KMS-11 (cell line): ENCODE measurements around the gene CREB1.

Experiments
- H2AFZ ChIP-seq: fragments of 200-600 bp; sonication (generic); 2 replicates; pipeline ENCODE4 v1.6.1; 2016; ENCODE audit warnings: antibody characterized with exemption, mixed run types, low read depth
- H3K27ac ChIP-seq: fragments of 200-600 bp; sonication (generic); 2 replicates; pipeline ENCODE4 v1.6.1; 2016; ENCODE audit warnings: mild to moderate bottlenecking, mixed run types
- H3K27me3 ChIP-seq: fragments of 200-600 bp; sonication (generic); 2 replicates; pipeline ENCODE4 v1.6.1; 2017; ENCODE audit warnings: mild to moderate bottlenecking, low read depth, mixed run types, moderate library complexity; ENCODE audit not compliant: insufficient read depth
- H3K36me3 ChIP-seq: fragments of 200-600 bp; sonication (generic); 2 replicates; pipeline ENCODE4 v1.6.1; 2017; ENCODE audit warnings: mild to moderate bottlenecking, mixed run types; ENCODE audit not compliant: insufficient read depth
- H3K4me1 ChIP-seq: fragments of 200-600 bp; sonication (generic); 2 replicates; pipeline ENCODE4 v1.6.1; 2016; ENCODE audit warnings: mild to moderate bottlenecking, low read depth, mixed run types; ENCODE audit not compliant: poor library complexity, severe bottlenecking
- H3K4me2 ChIP-seq: fragments of 200-600 bp; sonication (generic); 2 replicates; pipeline ENCODE4 v1.7.0; 2016; ENCODE audit warnings: mild to moderate bottlenecking, mixed run types
- H3K4me3 ChIP-seq: fragments of 200-600 bp; sonication (generic); IDR thresholded peaks from 2 replicates; pipeline ENCODE4 v1.6.1; 2017; ENCODE audit warnings: low read depth, low read length, mixed read lengths; ENCODE audit not compliant: insufficient read depth
- H3K79me2 ChIP-seq: fragments of 200-600 bp; sonication (generic); 2 replicates; pipeline ENCODE4 v1.6.1; 2016; ENCODE audit warnings: low read depth, mixed run types; ENCODE audit not compliant: insufficient read depth
- H3K9ac ChIP-seq: fragments of 200-600 bp; sonication (generic); 2 replicates; pipeline ENCODE4 v1.6.1; 2016; ENCODE audit warnings: mild to moderate bottlenecking, mixed run types
- H4K20me1 ChIP-seq: fragments of 200-600 bp; sonication (generic); 2 replicates; pipeline ENCODE4 v1.6.1; 2016; ENCODE audit warnings: mild to moderate bottlenecking, mixed run types; ENCODE audit not compliant: insufficient read depth
- TF ChIP-seq, protein P1 (sequence below): fragments of 200-600 bp; sonication (generic); conservative IDR thresholded peaks from 2 replicates; pipeline ENCODE4 v1.6.1; 2017; ENCODE audit warnings: low read depth, mild to moderate bottlenecking, antibody characterized with exemption, low read length, moderate library complexity, mixed read lengths

Gene CREB1

DNA sequence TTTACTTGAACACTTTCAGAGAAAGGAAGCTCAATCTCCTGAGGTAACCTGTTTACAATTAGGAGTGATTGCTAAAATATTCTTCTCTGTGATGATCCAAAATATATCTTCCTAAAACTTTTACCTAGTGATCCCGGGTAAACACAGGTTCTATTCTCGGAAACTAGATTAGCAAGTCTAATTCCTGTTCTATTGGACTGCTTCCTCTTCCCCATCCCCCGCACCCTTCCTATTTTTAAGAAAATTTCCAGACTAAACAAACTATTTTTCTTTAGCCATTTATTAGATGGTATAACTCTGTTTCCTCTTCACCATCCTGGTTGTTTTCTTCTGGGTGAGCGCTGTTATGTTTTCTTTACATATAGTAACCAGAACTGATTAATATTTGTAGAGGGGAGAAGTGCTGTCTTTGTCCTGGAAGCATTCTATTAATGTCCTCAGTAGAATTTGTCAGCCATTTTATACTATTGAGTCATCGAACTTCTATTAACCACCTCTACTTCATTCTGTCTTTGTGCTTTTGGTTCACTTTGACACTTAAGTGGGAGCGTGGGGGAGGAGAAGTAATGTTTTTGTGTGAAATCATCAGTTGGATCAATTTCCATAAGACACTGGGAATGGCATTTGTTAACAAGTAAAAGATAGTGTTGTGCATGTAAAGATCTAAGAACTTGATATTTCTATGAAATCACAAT, 31.8 kb downstream of the CREB1 start:
- H2AFZ ChIP-seq: no peak overlapping the region
- TF ChIP-seq, protein P1, sequence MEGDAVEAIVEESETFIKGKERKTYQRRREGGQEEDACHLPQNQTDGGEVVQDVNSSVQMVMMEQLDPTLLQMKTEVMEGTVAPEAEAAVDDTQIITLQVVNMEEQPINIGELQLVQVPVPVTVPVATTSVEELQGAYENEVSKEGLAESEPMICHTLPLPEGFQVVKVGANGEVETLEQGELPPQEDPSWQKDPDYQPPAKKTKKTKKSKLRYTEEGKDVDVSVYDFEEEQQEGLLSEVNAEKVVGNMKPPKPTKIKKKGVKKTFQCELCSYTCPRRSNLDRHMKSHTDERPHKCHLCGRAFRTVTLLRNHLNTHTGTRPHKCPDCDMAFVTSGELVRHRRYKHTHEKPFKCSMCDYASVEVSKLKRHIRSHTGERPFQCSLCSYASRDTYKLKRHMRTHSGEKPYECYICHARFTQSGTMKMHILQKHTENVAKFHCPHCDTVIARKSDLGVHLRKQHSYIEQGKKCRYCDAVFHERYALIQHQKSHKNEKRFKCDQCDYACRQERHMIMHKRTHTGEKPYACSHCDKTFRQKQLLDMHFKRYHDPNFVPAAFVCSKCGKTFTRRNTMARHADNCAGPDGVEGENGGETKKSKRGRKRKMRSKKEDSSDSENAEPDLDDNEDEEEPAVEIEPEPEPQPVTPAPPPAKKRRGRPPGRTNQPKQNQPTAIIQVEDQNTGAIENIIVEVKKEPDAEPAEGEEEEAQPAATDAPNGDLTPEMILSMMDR: no peak
- H3K27ac ChIP-seq: no peak overlapping the region
- H3K27me3 ChIP-seq: no peaks in the 10 kb centered on the region
- no peak overlapping the region for H3K4me3 ChIP-seq
- no peaks in the 10 kb centered on the region for H4K20me1 ChIP-seq
- H3K9ac ChIP-seq: no peak overlapping the region
- no peaks in the 10 kb centered on the region for H3K79me2 ChIP-seq
- no peaks in the 10 kb centered on the region for H3K4me1 ChIP-seq
- H3K36me3 ChIP-seq: no peaks in the 10 kb centered on the region
- no peak overlapping the region for H3K4me2 ChIP-seq

DNA sequence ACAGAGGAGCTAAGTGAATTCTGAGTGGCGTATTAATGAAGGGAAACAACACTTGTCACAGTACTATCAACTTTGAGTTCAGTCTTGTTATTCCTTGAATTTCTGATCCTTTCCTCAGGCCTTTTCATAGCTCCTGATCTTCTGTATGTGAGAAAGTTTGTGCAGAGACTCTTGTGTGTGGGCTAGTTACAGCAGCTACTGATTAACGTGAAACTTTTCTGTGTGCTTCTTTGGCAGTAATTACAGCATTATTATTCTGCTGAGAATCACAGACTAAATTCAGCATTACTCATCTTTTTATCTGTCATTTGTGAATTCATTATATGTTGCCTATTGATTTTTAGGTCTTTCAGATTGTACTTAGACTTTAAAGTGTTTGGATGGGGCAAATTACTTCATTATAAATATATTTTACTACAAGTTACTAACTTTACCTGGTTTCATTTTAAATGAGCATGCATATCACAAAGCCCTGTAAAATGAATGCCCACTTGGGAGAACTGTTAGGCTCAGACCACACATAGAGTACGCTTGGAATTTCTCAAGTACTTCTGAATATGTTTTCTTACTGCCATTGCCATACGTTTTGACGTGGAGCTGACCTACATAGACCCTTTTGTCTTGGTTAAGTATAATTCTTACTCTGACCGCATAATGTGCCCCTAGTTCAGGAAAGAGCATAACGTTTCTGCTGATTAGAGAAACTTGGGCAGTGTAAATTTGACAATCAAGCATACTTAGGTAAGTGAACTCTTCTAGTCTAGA, 36.2 kb downstream of the CREB1 start:
- no peaks in the 10 kb centered on the region for H4K20me1 ChIP-seq
- H3K4me1 ChIP-seq: no peaks in the 10 kb centered on the region
- H3K27ac ChIP-seq: no peak overlapping the region
- H3K36me3 ChIP-seq: no peaks in the 10 kb centered on the region
- TF ChIP-seq, protein P1: no peak
- H3K27me3 ChIP-seq: no peaks in the 10 kb centered on the region
- no peak overlapping the region for H3K4me3 ChIP-seq
- no peak overlapping the region for H2AFZ ChIP-seq
- H3K4me2 ChIP-seq: no peak overlapping the region
- H3K79me2 ChIP-seq: no peaks in the 10 kb centered on the region
- H3K9ac ChIP-seq: no peak overlapping the region

DNA sequence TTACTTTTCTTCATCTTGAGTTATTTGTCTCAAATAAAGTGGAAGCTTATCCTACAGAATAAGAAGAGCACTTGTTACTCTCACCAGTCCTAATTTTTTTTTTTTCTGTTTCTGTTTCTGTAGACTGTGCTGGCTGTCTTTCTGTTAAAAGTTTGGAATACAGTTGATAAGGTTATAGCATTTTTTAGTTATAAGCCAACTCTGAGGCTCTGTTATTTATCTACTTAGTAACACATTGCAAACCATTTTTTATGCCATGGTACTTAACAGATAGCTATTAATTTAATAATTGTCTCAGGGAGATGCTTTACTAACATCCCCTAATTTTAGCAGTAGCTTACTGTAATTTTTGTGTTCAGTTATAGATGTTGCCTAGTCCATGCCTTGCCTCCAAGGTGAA, 37.9 kb downstream of the CREB1 start:
- Histone ChIP-seq H3K4me2 (no peak overlapping the region), H3K27me3 (no peaks in the 10 kb centered on the region), H3K27ac (no peak overlapping the region), H3K4me3 (no peak overlapping the region), H3K79me2 (no peaks in the 10 kb centered on the region), H3K4me1 (no peaks in the 10 kb centered on the region), H2AFZ (no peak overlapping the region), H3K36me3 (no peaks in the 10 kb centered on the region), H3K9ac (no peak overlapping the region), H4K20me1 (no peaks in the 10 kb centered on the region)
- TF ChIP-seq, protein P1: no peak

DNA sequence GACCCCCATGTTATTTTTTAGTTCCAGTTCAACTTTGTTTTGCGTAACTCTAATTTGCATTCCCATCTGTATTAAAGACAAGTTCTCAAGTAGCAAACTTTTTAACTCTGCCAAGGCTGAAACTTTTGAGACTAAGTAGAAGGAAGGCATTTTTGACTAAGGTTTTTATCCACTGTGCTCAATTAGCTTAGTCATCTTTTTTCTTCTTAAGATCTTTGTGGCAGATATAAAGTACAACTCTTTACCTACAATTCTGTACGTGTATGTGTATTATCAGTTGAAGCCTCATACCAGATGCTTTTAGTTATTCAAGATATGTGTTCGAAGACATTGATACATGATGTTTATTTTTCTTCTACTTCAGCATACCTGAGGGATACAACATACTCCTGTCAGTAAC, 41.6 kb downstream of the CREB1 start:
- no peak overlapping the region for H3K9ac ChIP-seq
- no peak overlapping the region for H3K4me2 ChIP-seq
- no peaks in the 10 kb centered on the region for H3K79me2 ChIP-seq
- no peaks in the 10 kb centered on the region for H4K20me1 ChIP-seq
- no peak overlapping the region for H2AFZ ChIP-seq
- TF ChIP-seq, protein P1: no peak
- 0 out of 2 replicates have a peak, but pooled peaks cover 4% of the 10 kb centered on the region for H3K36me3 ChIP-seq
- no peaks in the 10 kb centered on the region for H3K27me3 ChIP-seq
- no peaks in the 10 kb centered on the region for H3K4me1 ChIP-seq
- no peak overlapping the region for H3K27ac ChIP-seq
- no peak overlapping the region for H3K4me3 ChIP-seq
